NCI-H748 (cell line): ENCODE data around the gene ASTN1.

Experiments used
- DNase-seq: peaks from one replicate; lab custom pipeline; 2025; ENCODE audit not compliant: unreplicated experiment; lab: John Stamatoyannopoulos, UW

ASTN1 gene

GRCh38 chr1:176996456-176997090 lies 167.9 kb downstream of the ASTN1 start:
- DNase-seq = peak; percentile 43

- no peak for DNase-seq
Measured at GRCh38 chr1:176994931-176995596, 169.4 kb downstream of the ASTN1 start.

- DNase-seq = no peak
Measured at GRCh38 chr1:176993587-176993986, 170.9 kb downstream of the ASTN1 start.

- DNase-seq = no peak
Measured at GRCh38 chr1:176989754-176990153, 174.8 kb downstream of the ASTN1 start.

- no peak for DNase-seq
Measured at GRCh38 chr1:176989023-176989422, 175.5 kb downstream of the ASTN1 start.

GRCh38 chr1:176987016-176987415 lies 177.5 kb downstream of the ASTN1 start:
- no peak for DNase-seq

GRCh38 chr1:176983731-176984130 lies 180.8 kb downstream of the ASTN1 start:
- no peak for DNase-seq

- DNase-seq = no peak
Measured at GRCh38 chr1:176976771-176977170, 187.7 kb downstream of the ASTN1 start.

GRCh38 chr1:176976225-176976624 lies 188.3 kb downstream of the ASTN1 start:
- no peak for DNase-seq

- DNase-seq = no peak
Measured at GRCh38 chr1:176964687-176965086, 199.8 kb downstream of the ASTN1 start.

GRCh38 chr1:176963181-176963580 lies 201.3 kb downstream of the ASTN1 start:
- no peak for DNase-seq

- DNase-seq = no peak
Measured at GRCh38 chr1:176961678-176962077, 202.8 kb downstream of the ASTN1 start.

GRCh38 chr1:176959191-176959820 lies 205.2 kb downstream of the ASTN1 start:
- DNase-seq = no peak

GRCh38 chr1:176957603-176958002 lies 206.9 kb downstream of the ASTN1 start:
- no peak for DNase-seq

GRCh38 chr1:176954242-176954641 lies 210.3 kb downstream of the ASTN1 start:
- DNase-seq = no peak

- no peak for DNase-seq
Measured at GRCh38 chr1:176950736-176951324, 213.7 kb downstream of the ASTN1 start.

GRCh38 chr1:176949033-176949662 lies 215.4 kb downstream of the ASTN1 start:
- DNase-seq = peak; percentile 1

GRCh38 chr1:176944606-176945005 lies 219.9 kb downstream of the ASTN1 start:
- DNase-seq = no peak

- no peak for DNase-seq
Measured at GRCh38 chr1:176943783-176944182, 220.7 kb downstream of the ASTN1 start.

- no peak for DNase-seq
Measured at GRCh38 chr1:176942346-176942745, 222.2 kb downstream of the ASTN1 start.

GRCh38 chr1:176939993-176940392 lies 224.5 kb downstream of the ASTN1 start:
- no peak for DNase-seq

- DNase-seq = no peak
Measured at GRCh38 chr1:176938375-176938774, 226.1 kb downstream of the ASTN1 start.
